Measurements from ENCODE around the gene RNF157. TPM values are rescaled to one million over a fixed set of nuclear protein-coding genes. Genes with fewer than 3 reads are reported as not detected.

The RNF157 gene
- total and polyA plus RNA-seq, 2 experiments from 2014 or later, result 5.0 to 8.6 TPM

DNA sequence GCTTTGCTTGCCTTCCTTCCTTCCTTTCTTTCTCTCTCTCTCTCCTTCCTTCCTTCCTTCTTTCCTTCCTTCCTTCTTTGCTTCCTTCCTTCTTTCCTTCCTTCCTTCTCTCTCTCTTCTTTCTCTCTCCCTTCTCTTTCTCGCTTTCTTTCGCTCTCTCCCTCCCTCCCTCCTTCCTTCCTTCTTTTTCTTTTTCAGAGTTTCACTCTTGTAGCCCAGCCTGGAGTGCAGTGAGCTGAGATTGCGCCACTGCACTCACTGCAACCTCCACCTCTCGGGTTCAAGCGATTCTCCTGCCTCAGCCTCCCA lies 117.1 kb downstream of the RNF157 start:
- Histone ChIP-seq H3K36me3 (replicated peaks; ENCODE audit: insufficient read depth, low read depth) (no peaks in the 10 kb centered on the region), H3K9me3 (ENCODE audit: low read depth) (no peaks in the 10 kb centered on the region), H3K4me2 (no peak overlapping the region), H2AFZ (no peak overlapping the region), H3K79me2 (no peaks in the 10 kb centered on the region), H3K4me3 (no peak overlapping the region), H3K27ac (no peak overlapping the region), H4K20me1 (ENCODE audit: insufficient read depth, poor library complexity, severe bottlenecking) (no peaks in the 10 kb centered on the region), H3K9me2 (replicated peaks; ENCODE audit: insufficient read depth) (no peaks in the 10 kb centered on the region), H3K27me3 (no peaks in the 10 kb centered on the region), H3K4me1 (ENCODE audit: insufficient read depth) (peaks cover 3% of the 10 kb centered on the region)
- no peak for DNase-seq (ENCODE audit: low spot score)
- TF ChIP-seq EZH2 (IDR thresholded peaks at IDR 0.05; ENCODE audit: borderline replicate concordance) (no peak), EZH2phosphoT487 (IDR thresholded peaks at IDR 0.05; ENCODE audit: low read depth, severe bottlenecking, unreplicated experiment) (no peak)
- TF ChIP-seq, protein P1, sequence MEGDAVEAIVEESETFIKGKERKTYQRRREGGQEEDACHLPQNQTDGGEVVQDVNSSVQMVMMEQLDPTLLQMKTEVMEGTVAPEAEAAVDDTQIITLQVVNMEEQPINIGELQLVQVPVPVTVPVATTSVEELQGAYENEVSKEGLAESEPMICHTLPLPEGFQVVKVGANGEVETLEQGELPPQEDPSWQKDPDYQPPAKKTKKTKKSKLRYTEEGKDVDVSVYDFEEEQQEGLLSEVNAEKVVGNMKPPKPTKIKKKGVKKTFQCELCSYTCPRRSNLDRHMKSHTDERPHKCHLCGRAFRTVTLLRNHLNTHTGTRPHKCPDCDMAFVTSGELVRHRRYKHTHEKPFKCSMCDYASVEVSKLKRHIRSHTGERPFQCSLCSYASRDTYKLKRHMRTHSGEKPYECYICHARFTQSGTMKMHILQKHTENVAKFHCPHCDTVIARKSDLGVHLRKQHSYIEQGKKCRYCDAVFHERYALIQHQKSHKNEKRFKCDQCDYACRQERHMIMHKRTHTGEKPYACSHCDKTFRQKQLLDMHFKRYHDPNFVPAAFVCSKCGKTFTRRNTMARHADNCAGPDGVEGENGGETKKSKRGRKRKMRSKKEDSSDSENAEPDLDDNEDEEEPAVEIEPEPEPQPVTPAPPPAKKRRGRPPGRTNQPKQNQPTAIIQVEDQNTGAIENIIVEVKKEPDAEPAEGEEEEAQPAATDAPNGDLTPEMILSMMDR (IDR thresholded peaks at IDR 0.05; ENCODE audit: poor library complexity), result no peak
- 64% methylated on average over 5 of the region's 5 CpGs for WGBS (ENCODE audit: low lambda C conversion rate, missing lambda C conversion rate)

DNA sequence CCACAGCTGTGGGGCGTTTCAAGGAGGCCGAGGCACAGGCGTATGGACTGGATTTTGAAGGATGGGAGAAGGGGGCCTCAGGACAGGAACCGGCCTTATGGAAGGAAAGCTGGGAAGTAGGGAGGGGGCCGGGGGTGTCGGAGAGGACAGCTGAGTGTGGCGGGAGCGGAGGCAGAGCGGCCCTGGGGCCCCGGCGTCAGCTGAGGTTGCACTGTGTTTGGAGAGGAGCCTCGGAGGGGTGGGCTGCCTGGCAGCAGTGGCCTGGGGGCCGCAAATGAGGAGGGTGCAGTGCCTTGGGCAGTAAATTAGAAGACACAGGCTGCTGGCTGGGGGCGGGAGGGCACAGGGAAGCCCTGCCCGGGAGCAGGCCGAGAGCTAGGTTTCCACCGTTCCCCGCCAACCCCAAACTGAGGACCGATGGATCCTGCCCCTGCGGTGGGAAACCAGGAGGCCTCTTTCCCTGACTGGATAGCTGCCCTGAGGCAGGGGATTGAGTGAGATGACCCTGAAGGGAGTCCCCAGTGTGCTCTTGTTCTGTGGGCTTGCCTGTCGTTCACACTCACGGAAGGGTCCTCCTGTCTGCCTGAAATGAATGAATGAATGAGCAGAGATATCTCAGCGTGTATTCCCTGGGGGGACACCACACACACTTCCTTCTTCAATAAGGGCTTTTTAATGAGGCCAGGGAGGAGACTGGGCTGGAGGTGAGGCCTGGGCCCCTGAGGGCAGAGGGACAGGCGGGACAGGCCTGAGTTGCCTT lies 117.7 kb downstream of the RNF157 start:
- no peaks in the 10 kb centered on the region for H3K27me3 ChIP-seq
- no peak overlapping the region for H3K4me2 ChIP-seq
- DNase-seq (ENCODE audit: low spot score), result no peak
- TF ChIP-seq EZH2phosphoT487 (IDR thresholded peaks at IDR 0.05; ENCODE audit: low read depth, severe bottlenecking, unreplicated experiment), result no peak
- TF ChIP-seq, protein P1 (IDR thresholded peaks at IDR 0.05; ENCODE audit: poor library complexity), result no peak
- no peaks in the 10 kb centered on the region for H3K9me3 ChIP-seq (ENCODE audit: low read depth)
- H2AFZ ChIP-seq, result no peak overlapping the region
- H3K9me2 ChIP-seq (replicated peaks; ENCODE audit: insufficient read depth), result no peaks in the 10 kb centered on the region
- H3K27ac ChIP-seq, result no peak overlapping the region
- H3K4me3 ChIP-seq, result no peak overlapping the region
- no peaks in the 10 kb centered on the region for H3K79me2 ChIP-seq
- 82% methylated on average over 22 of the region's 24 CpGs for WGBS (ENCODE audit: low lambda C conversion rate, missing lambda C conversion rate)
- no peaks in the 10 kb centered on the region for H3K36me3 ChIP-seq (replicated peaks; ENCODE audit: insufficient read depth, low read depth)
- H4K20me1 ChIP-seq (ENCODE audit: insufficient read depth, poor library complexity, severe bottlenecking), result no peaks in the 10 kb centered on the region
- H3K4me1 ChIP-seq (ENCODE audit: insufficient read depth), result peaks cover 3% of the 10 kb centered on the region

DNA sequence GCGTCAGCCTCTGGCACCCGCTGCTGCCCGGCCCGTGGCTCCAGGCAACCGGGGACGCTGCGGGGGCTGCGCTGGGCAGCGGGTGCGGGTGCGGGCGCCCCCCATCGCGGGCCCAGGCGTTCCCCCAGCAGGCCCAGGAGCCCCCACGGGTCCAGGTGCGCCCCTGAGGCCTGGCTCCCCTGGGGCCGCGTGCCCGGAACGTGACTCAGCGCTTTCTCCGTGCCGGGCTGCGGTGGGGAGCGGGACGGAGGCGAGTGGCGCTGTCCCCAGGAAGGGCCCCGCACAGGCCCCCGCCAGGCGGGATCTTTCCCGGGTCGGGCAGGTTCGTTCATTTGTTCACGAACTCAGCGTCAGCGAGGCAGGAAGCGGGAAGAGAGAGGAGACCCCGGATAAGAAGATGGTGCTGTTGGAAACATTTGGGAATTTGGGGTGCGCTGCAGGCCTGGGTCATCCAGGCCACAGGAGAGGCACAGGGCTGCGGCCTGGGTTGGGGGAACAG lies 118.3 kb downstream of the RNF157 start:
- Histone ChIP-seq H3K4me3 (no peak overlapping the region), H3K9me3 (ENCODE audit: low read depth) (no peaks in the 10 kb centered on the region), H4K20me1 (ENCODE audit: insufficient read depth, poor library complexity, severe bottlenecking) (no peaks in the 10 kb centered on the region), H3K27ac (no peak overlapping the region), H3K9me2 (replicated peaks; ENCODE audit: insufficient read depth) (no peaks in the 10 kb centered on the region), H3K36me3 (replicated peaks; ENCODE audit: insufficient read depth, low read depth) (no peaks in the 10 kb centered on the region), H3K4me1 (ENCODE audit: insufficient read depth) (peaks cover 3% of the 10 kb centered on the region), H3K79me2 (no peaks in the 10 kb centered on the region), H3K27me3 (no peaks in the 10 kb centered on the region), H2AFZ (peak overlapping the region; percentile 60), H3K4me2 (peak overlapping the region; percentile 69)
- TF ChIP-seq, protein P1 (IDR thresholded peaks at IDR 0.05; ENCODE audit: poor library complexity), result no peak
- no peak for TF ChIP-seq EZH2phosphoT487 (IDR thresholded peaks at IDR 0.05; ENCODE audit: low read depth, severe bottlenecking, unreplicated experiment)
- WGBS (ENCODE audit: low lambda C conversion rate, missing lambda C conversion rate), result 74% methylated on average over 25 of the region's 42 CpGs
- no peak for DNase-seq (ENCODE audit: low spot score)

Measured in hepatocyte (in vitro differentiated cells).